Spleen (tissue), 11 donors: ENCODE results near the gene ZNF71. TPM values are rescaled to one million over a fixed set of nuclear protein-coding genes. Genes with fewer than 3 reads are reported as not detected.

Experiments
- DNase-seq: peaks from one replicate; pipeline ENCODE4 v3.0.0-alpha.2; 2020
- H3K27ac ChIP-seq, 8 donors: fragments of 200-600 bp; sonication (generic) in 7 of 8; 1 replicate in 4 of 8; 2 replicates in 4 of 8; pipeline versions ENCODE4 v1.5.0 to v1.8.0; 2016 to 2021; ENCODE audit warnings: inconsistent platforms in 4 of 8, mild to moderate bottlenecking in 4 of 8, moderate library complexity in 1 of 8
- H3K27me3 ChIP-seq, 7 donors: fragments of 200-600 bp; sonication (generic) in 6 of 7; replicated peaks in 1 of 7; 1 replicate in 4 of 7; 2 replicates in 3 of 7; pipeline versions ENCODE4 v1.5.0 to v1.8.0; 2016 to 2021; ENCODE audit warnings: inconsistent platforms in 3 of 7, mild to moderate bottlenecking in 1 of 7
- H3K36me3 ChIP-seq, 6 donors: fragments of 200-600 bp; sonication (generic) in 5 of 6; 1 replicate in 4 of 6; 2 replicates in 2 of 6; pipeline versions ENCODE4 v1.5.0 to v1.8.0; 2016 to 2021; ENCODE audit warnings: inconsistent platforms in 2 of 6
- H3K4me1 ChIP-seq, 6 donors: fragments of 200-600 bp; sonication (generic) in 5 of 6; 1 replicate in 3 of 6; 2 replicates in 3 of 6; pipeline versions ENCODE4 v1.5.0 to v1.8.0; 2016 to 2021; ENCODE audit warnings: inconsistent platforms in 3 of 6
- H3K4me3 ChIP-seq, 8 donors: fragments of 200-600 bp; sonication (generic) in 7 of 8; 1 replicate in 4 of 8; 2 replicates in 4 of 8; pipeline versions ENCODE4 v1.5.0 to v1.8.0; 2016 to 2021; ENCODE audit warnings: inconsistent platforms in 4 of 8, mild to moderate bottlenecking in 4 of 8, moderate library complexity in 2 of 8
- H3K9me3 ChIP-seq, 8 donors: fragments of 200-600 bp; sonication (generic) in 7 of 8; 1 replicate in 4 of 8; 2 replicates in 4 of 8; pipeline versions ENCODE4 v1.5.0 to v1.8.0; 2016 to 2021; ENCODE audit warnings: inconsistent platforms in 4 of 8
- CTCF ChIP-seq, 11 experiments: fragments of 200-600 bp in 7 of 11; fragments of 450-650 bp in 4 of 11; sonication (generic) in 4 of 11; IDR thresholded peaks in 8 of 11; conservative IDR thresholded peaks in 3 of 11; 1 replicate in 7 of 11; 2 replicates in 4 of 11; pipeline versions ENCODE4 v1.4.0 to v1.8.0; 2016 to 2021; ENCODE audit warnings: antibody characterized with exemption in 11 of 11, inconsistent platforms in 4 of 11, mild to moderate bottlenecking in 1 of 11
- POLR2A ChIP-seq, 3 donors: fragments of 450-650 bp; IDR thresholded peaks; one replicate each; pipeline ENCODE4 v1.5.1; 2017; ENCODE audit warnings: antibody characterized with exemption in 3 of 3, mild to moderate bottlenecking in 1 of 3
- POLR2AphosphoS5 ChIP-seq, 3 donors: sonication (generic); formaldehyde crosslinking; IDR thresholded peaks; one replicate each; pipeline ENCODE4 v1.5.1; 2017; ENCODE audit warnings: antibody characterized with exemption in 3 of 3
- WGBS, 5 donors: extraction: QIAGEN DNeasy Blood & Tissue Kit in 3 of 5; methylation state at CpG; one replicate each; pipeline versions ENCODE4 v1.1.5 to v1.1.7; 2013 to 2018; 5-methylcytosine and 5-hydroxymethylcytosine counted together
- intact Hi-C: fragments of 100-400 bp; cut with DNase I; formaldehyde crosslinking; loops from one replicate; pipeline ENCODE4 v1.15.0; 2023; ENCODE audit warnings: low total_unique reads
- polyA plus RNA-seq, 3 donors: library from polyadenylated mRNA; stranded (reverse); fragments of 200-250 nt; gene quantifications; one replicate each; pipeline ENCODE4 v1.2.1, GENCODE V29; 2013
- total RNA-seq, 7 donors: library from RNA; depleted of rRNA in 3 of 7; stranded (reverse); fragments of >200 nt in 3 of 7; fragmentation: NEBNext Ultra II Directional in 4 of 7; extraction: Animal tissue kit (Norgen Biotek cat#: 25700) in 4 of 7; gene quantifications; one replicate each; pipeline versions ENCODE4 v1.1.0 to v1.2.1, GENCODE V29; 2016 to 2021
- donor health status: healthy with polysubstance abuse.
- donor health status: DM: no; HTN: no; CAD: no; lungs with moderate emphysema.
- donor health status: DM: no; HTN: no; CAD: no.
- donor health status: Bipolar disorder and iron deficiency.
- donor health status: healthy.
- donor health status: DM: no; HTN: no; CAD: no.
- donor health status: DM: yes; HTN: yes; CAD: no.

Gene ZNF71
- total and polyA plus RNA-seq, 10 donors: 2.0 to 9.8 (median 6.4) TPM

GRCh38 chr19:56617531-56617930 is 22.4 kb downstream of the ZNF71 start:
- Histone ChIP-seq H3K4me3 (no peak overlapping the region), H3K27ac (no peak overlapping the region), H3K36me3 (peaks cover 0 to 99% (median 49%) of the 10 kb centered on the region in 6 donors), H3K4me1 (no peaks in the 10 kb centered on the region), H3K27me3 (no peaks in the 10 kb centered on the region), H3K9me3 (peaks cover 9 to 100% (median 100%) of the 10 kb centered on the region in 8 donors)
- intact Hi-C loops: no loop called here
- TF ChIP-seq CTCF (IDR thresholded peaks at IDR 0.05 in 8 of 11, conservative IDR thresholded peaks at IDR 0.05 in 3 of 11) (no peak), POLR2A (IDR thresholded peaks at IDR 0.05) (no peak), POLR2AphosphoS5 (IDR thresholded peaks at IDR 0.05) (no peak)
- no peak for DNase-seq
- WGBS, 5 donors: 92 to 96% (median 93%) methylated on average over 8 of the region's 8 CpGs

- TF ChIP-seq POLR2A (IDR thresholded peaks at IDR 0.05) (no peak), POLR2AphosphoS5 (IDR thresholded peaks at IDR 0.05) (no peak), CTCF (IDR thresholded peaks at IDR 0.05 in 8 of 11, conservative IDR thresholded peaks at IDR 0.05 in 3 of 11) (no peak)
- no peak overlapping the region for H3K4me3 ChIP-seq
- 78 to 87% (median 81%) methylated on average over 8 of the region's 8 CpGs for WGBS, 5 donors
- intact Hi-C loops: no loop called here
- H3K9me3 ChIP-seq: peaks cover 9 to 100% (median 100%) of the 10 kb centered on the region in 8 donors
- no peaks in the 10 kb centered on the region for H3K27me3 ChIP-seq
- H3K4me1 ChIP-seq: no peaks in the 10 kb centered on the region
- H3K36me3 ChIP-seq: peaks cover 0 to 99% (median 48%) of the 10 kb centered on the region in 6 donors
- H3K27ac ChIP-seq: no peak overlapping the region
- no peak for DNase-seq
These were observed 24.0 kb downstream of the ZNF71 start for GRCh38 chr19:56619121-56619520.

- H3K27ac ChIP-seq: no peak overlapping the region
- TF ChIP-seq POLR2AphosphoS5 (IDR thresholded peaks at IDR 0.05) (no peak), CTCF (IDR thresholded peaks at IDR 0.05 in 8 of 11, conservative IDR thresholded peaks at IDR 0.05 in 3 of 11) (no peak)
- WGBS, 5 donors: 95 to 99% (median 97%) methylated on average over 34 to 37 of the region's 37 CpGs
- peak overlapping the region in 1 of 8 donors; percentile 1 for H3K4me3 ChIP-seq
- H3K27me3 ChIP-seq: no peaks in the 10 kb centered on the region
- H3K9me3 ChIP-seq: peaks cover 0 to 100% (median 100%) of the 10 kb centered on the region in 8 donors
- intact Hi-C loops: no loop called here
- H3K36me3 ChIP-seq: peaks cover 0 to 83% (median 40%) of the 10 kb centered on the region in 6 donors
- no peaks in the 10 kb centered on the region for H3K4me1 ChIP-seq
- DNase-seq: no peak
These were observed 27.3 kb downstream of the ZNF71 start for GRCh38 chr19:56622374-56622773.

GRCh38 chr19:56623006-56623405 is 27.9 kb downstream of the ZNF71 start:
- intact Hi-C loops: no loop called here
- no peaks in the 10 kb centered on the region for H3K27me3 ChIP-seq
- TF ChIP-seq POLR2A (IDR thresholded peaks at IDR 0.05): no peak
- no peak for TF ChIP-seq POLR2AphosphoS5 (IDR thresholded peaks at IDR 0.05)
- no peak for TF ChIP-seq CTCF (IDR thresholded peaks at IDR 0.05 in 8 of 11, conservative IDR thresholded peaks at IDR 0.05 in 3 of 11)
- peaks cover 0 to 100% (median 100%) of the 10 kb centered on the region in 8 donors for H3K9me3 ChIP-seq
- peaks cover 0 to 77% (median 38%) of the 10 kb centered on the region in 6 donors for H3K36me3 ChIP-seq
- no peak for DNase-seq
- WGBS, 5 donors: 84 to 92% (median 85%) methylated on average over 9 of the region's 9 CpGs
- peak overlapping the region in 1 of 8 donors; percentile 1 for H3K4me3 ChIP-seq
- no peak overlapping the region for H3K27ac ChIP-seq
- no peaks in the 10 kb centered on the region for H3K4me1 ChIP-seq
